Globus pallidus (tissue), 1 donor: ENCODE measurements around the gene MANSC1.
"Not testable (repeated sequence)": the region's sequence is repeated elsewhere in the genome, so short reads cannot be mapped to it uniquely, and the experiment has no call there.

Experiments
- DNase-seq: peaks from one replicate; pipeline ENCODE4 v3.0.0-alpha.2; 2015; ENCODE audit warnings: low spot score

The MANSC1 gene

GRCh38 chr12:12323591-12323990 lies 26.5 kb downstream of the MANSC1 start:
- DNase-seq = no peak

- no peak for DNase-seq
Measured at GRCh38 chr12:12323118-12323517, 26.9 kb downstream of the MANSC1 start.

DNA sequence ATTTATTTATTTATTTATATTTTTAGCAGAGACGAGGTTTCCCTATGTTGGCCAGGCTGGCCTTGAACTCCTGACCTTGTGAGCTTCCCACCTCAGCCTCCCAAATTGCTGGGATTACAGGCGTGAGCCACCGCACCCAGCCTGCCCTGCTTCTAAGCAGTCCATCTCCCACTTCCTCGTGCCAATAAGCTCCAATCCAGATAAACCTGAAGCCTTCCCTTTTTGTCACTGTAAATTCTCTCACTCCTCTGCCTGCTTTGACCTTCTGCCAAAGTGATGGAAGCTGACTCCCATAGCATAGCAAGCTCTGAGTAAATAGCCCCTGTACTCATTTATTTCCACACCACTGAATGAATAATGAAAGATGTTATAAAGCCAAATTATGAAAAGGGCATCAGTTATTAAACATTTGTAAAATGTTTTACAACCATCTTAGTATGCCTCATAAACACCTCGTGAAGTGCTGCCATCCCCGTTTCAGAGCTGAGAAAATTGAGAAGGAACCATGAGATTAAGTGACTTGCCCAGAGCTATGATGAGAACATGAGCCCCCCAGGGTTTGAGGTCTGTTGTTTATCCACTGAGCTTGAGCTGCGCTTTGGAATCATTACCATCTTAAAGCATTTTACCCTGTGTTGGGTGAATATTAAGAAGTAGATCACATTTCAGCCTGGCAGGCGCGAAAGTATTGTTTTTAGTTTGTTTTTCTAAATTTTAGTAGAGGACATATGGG lies 30.4 kb downstream of the MANSC1 start:
- DNase-seq = no peak

GRCh38 chr12:12315838-12316237 lies 34.2 kb downstream of the MANSC1 start:
- no peak for DNase-seq

DNA sequence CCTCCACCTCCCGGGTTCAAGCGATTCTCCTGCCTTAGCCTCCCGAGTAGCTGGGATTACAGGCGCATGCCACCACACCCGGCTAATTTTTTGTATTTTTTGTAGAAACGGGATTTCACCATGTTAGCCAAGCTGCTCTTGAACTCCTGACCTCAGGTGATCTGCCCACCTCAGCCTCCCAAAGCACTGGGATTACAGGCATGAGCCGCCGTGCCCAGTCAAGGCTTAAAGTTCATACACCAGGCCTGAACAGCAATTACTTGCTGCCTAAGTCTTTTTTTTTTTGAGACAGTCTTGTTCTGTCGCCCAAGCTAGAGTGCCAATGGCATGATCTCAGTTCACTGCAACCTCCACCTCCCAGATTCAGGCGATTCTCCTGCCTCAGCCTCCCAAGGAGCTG lies 39.3 kb downstream of the MANSC1 start:
- DNase-seq = not testable (repeated sequence)

- DNase-seq = no peak
Measured at GRCh38 chr12:12305568-12306300, 44.3 kb downstream of the MANSC1 start.

DNA sequence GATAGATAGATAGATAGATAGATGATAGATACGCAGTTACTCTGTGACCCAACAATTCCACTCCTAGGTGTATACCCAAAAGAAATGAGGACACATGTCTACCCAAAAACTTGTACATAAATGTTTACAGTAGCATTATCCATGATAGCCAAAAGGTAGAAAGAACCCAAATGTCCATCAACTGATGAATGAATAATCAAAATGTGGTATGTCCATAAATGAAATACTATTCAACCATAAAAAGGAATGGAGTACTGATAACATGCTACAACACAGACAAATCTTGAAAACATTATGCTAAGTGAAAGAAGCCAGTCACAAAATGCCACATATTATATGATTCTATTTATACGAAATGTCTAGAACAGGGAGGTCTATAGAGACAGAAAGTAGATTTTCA lies 47.1 kb downstream of the MANSC1 start:
- DNase-seq = no peak

- DNase-seq = no peak
Measured at GRCh38 chr12:12301122-12301521, 48.9 kb downstream of the MANSC1 start.

DNA sequence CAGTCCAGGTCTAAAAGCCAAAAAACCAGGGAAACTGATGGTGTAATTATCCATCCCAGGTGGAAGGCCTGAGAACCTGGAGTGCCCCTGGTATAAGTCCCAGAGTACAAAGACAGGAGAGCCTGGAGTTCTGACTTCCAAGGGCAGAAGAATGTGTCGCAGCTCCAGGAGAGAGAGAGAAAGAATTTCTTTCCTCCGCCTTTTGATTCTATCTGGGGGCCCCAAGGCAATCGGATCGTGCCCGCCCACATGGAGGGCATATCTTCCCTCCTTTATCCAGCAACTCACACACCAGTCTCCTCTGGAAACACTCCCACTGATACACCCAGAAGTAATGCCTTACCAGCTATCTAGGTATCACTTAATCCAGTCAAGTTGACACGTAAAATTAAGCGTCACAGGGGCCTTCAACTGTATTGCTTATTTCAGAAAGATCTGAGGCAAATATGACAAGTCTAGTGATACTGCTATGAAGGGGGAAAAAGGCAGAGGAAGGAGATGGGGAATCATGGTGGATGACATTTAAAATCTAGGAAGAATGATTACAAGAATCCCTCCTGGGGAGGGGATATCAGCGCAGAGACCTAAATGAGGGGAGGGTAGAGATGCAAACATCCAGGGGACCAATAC lies 52.7 kb downstream of the MANSC1 start:
- no peak for DNase-seq

GRCh38 chr12:12294215-12295005 lies 55.6 kb downstream of the MANSC1 start:
- peak; percentile 11 for DNase-seq

DNA sequence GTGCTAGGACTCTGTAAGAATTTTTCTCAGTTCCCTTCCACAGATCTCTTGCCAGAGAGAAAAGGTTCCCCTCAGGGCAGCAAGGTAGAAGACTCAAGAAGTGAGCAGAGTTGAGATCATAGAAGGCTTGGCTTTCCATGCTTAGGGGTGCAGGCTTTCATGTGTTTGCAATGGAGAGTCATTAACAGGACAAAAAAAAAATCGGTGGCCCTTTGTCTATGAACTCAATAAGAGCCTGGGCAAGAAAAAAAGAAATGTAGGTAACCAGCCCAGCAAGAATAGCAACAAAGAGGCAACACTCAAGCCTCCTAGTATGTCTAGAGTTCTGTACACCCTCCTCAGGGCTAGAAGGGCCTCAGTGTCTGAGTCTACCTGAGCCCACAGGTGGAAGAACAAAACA lies 59.8 kb downstream of the MANSC1 start:
- DNase-seq = no peak

DNA sequence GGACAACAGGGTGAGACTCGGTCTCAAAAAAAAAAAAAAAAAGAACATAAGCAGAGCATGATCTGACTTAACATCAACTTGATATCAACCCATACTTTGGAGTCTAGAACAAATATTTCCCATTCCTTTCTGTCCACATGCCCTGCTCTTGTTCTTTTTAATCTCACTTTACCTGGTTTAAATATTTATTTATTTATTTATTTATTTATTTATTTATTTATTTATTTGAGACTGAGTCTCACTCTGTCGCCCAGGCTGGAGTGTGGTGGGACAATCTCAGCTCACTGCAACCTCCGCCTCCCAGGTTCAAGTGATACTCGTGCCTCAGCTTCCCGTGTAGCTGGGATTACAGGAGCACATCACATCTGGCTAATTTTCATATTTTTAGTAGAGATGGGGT lies 63.6 kb downstream of the MANSC1 start:
- no peak for DNase-seq

DNA sequence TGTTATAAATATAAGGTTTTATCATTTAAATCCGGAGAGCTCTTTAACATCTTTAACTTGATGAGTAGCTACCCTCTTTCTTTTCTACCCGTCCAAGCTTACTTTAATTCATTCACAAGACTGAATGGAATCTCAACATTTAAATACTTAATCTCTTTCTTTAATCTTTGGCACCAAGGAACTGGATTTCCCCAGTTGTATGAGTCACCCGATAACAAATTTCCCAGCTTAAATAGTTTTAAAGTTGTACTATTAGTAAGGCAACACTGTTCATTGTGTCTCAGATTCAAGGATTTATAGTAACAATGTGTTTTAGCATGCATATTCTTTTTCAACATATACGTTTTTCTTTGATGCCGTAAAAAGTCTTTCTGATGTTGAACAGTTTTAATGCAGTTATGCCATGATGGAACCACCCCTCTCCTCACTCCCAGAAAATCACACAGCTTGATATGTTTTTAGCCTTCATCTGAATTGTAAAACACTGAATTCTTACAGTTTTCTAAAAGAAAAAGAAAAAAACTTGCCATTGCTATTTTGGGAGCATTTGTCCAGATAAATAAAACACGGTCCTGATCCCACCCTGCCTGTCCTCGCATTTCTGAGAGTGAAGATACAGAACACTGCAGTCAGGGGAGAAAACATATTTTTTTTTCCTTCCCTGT lies 67.1 kb downstream of the MANSC1 start:
- no peak for DNase-seq

GRCh38 chr12:12282202-12282601 lies 67.8 kb downstream of the MANSC1 start:
- no peak for DNase-seq

- no peak for DNase-seq
Measured at GRCh38 chr12:12281134-12281533, 68.9 kb downstream of the MANSC1 start.

- DNase-seq = no peak
Measured at GRCh38 chr12:12278899-12279298, 71.1 kb downstream of the MANSC1 start.
